Measurements from ENCODE around the gene HAGHL.

- no peak for TF ChIP-seq CTCF (IDR thresholded peaks at IDR 0.05)
- no peak for TF ChIP-seq ZFX (IDR thresholded peaks at IDR 0.05; ENCODE audit: borderline replicate concordance)
These were observed 43.4 kb upstream of the HAGHL start for GRCh38 chr16:683396-684070.

Data from 22Rv1 (cell line).